ENCODE measurements around the gene STARD13. TPM values are rescaled to one million over a fixed set of nuclear protein-coding genes. Genes with fewer than 3 reads are reported as not detected.
A peak's percentile ranks its signal among the peaks of the same experiment; 100 is the strongest.

Gene STARD13
- total RNA-seq, 1 experiment from 2014 or later = 2.1 TPM

GRCh38 chr13:33264620-33264978 is 21.0 kb downstream of the STARD13 start:
- H3T11ph ChIP-seq (ENCODE audit: low read length) = no peak overlapping the region
- no peaks in the 10 kb centered on the region for H4K20me1 ChIP-seq (ENCODE audit: control insufficient read depth, insufficient read depth, insufficient read length)
- H3K23ac ChIP-seq (ENCODE audit: insufficient read length, low read depth, low read length) = no peak overlapping the region
- TF ChIP-seq CTCF (conservative IDR thresholded peaks at IDR 0.05) = no peak
- H3K27ac ChIP-seq (ENCODE audit: insufficient read length, low read depth, low read length) = no peak overlapping the region
- no peak overlapping the region for H2BK12ac ChIP-seq (ENCODE audit: insufficient read length, low read depth, low read length)
- no peaks in the 10 kb centered on the region for H3K23me2 ChIP-seq (ENCODE audit: insufficient read length, low read depth, low read length, poor library complexity, severe bottlenecking)
- H2BK15ac ChIP-seq (ENCODE audit: low read depth, low read length) = no peak overlapping the region
- no peak for DNase-seq
- H3K4me2 ChIP-seq (ENCODE audit: insufficient read depth, insufficient read length, low read length) = no peak overlapping the region
- no peak overlapping the region for H4K91ac ChIP-seq (ENCODE audit: insufficient read length, low read depth, low read length)
- Mint-ChIP-seq H3K4me1 (peaks cover 17 to 33% of the 10 kb centered on the region in 2 experiments), H3K9me3 (no peaks in the 10 kb centered on the region), H3K27ac (peak overlapping the region in 1 of 3 experiments; percentile 2; a peak in 2 of 7 replicates), H3K36me3 (ENCODE audit: insufficient read depth in 1 of 3, low read depth in 3 of 3) (peaks cover 0 to 1% (median 0%) of the 10 kb centered on the region in 3 experiments; a peak in 1 of 7 replicates), H3K4me3 (no peak overlapping the region), H3K27me3 (ENCODE audit: low read depth) (no peaks in the 10 kb centered on the region)
- no peak overlapping the region for H3K9ac ChIP-seq (ENCODE audit: extremely low read depth, insufficient read length, low read length)
- H4K8ac ChIP-seq (replicated peaks; ENCODE audit: insufficient read length, low read depth, low read length) = no peak overlapping the region
- H3K4ac ChIP-seq (ENCODE audit: low read depth, low read length) = no peak overlapping the region
- no peak overlapping the region for H2AFZ ChIP-seq (ENCODE audit: low read length)
- no peak overlapping the region for H2BK5ac ChIP-seq (ENCODE audit: insufficient read length, low read length)
- H4K5ac ChIP-seq (ENCODE audit: insufficient read length, low read depth, low read length) = no peak overlapping the region
- no peak overlapping the region for H2BK120ac ChIP-seq (ENCODE audit: low read depth, low read length, poor library complexity, severe bottlenecking)
- no CpG with 5 or more reads among the region's 4 CpGs for WGBS (ENCODE audit: extremely low coverage, insufficient read length, low lambda C conversion rate)
- H2BK20ac ChIP-seq (ENCODE audit: low read depth, low read length, poor library complexity, severe bottlenecking) = no peak overlapping the region
- H3K18ac ChIP-seq (ENCODE audit: insufficient read length, low read depth, low read length) = no peak overlapping the region
- no peaks in the 10 kb centered on the region for H3K9me3 ChIP-seq (ENCODE audit: control insufficient read depth, low read depth, low read length)
- H3K79me1 ChIP-seq (ENCODE audit: insufficient read depth, low read depth, low read length, poor library complexity, severe bottlenecking) = no peaks in the 10 kb centered on the region
- no peak overlapping the region for H3K14ac ChIP-seq (ENCODE audit: insufficient read depth, low read length)
- H3K27me3 ChIP-seq (ENCODE audit: insufficient read depth, low read length) = no peaks in the 10 kb centered on the region
- H3K56ac ChIP-seq (ENCODE audit: insufficient read length, low read depth, low read length) = no peak overlapping the region
- H2AK5ac ChIP-seq (ENCODE audit: insufficient read length, low read length) = no peak overlapping the region
- no peaks in the 10 kb centered on the region for H3K79me2 ChIP-seq (ENCODE audit: insufficient read depth, low read length)
- H3K4me1 ChIP-seq (ENCODE audit: insufficient read depth, low read length) = peaks cover 4% of the 10 kb centered on the region; the same call in 1 of the 2 replicates

Data from H9 (cell line).